Progenitor cell of endocrine pancreas (in vitro differentiated cells): ENCODE data around the gene TADA2A. TPM values are rescaled to one million over a fixed set of nuclear protein-coding genes. Genes with fewer than 3 reads are reported as not detected.
A peak's percentile ranks its signal among the peaks of the same experiment; 100 is the strongest.

Experiments used
- DNase-seq: peaks from one replicate; pipeline ENCODE4 v3.0.0; 2021; ENCODE audit warnings: low spot score; ENCODE audit not compliant: unreplicated experiment
- H3K27ac Mint-ChIP-seq: 2 replicates; pipeline ENCODE4 v1.8.0; 2021; ENCODE audit warnings: mild to moderate bottlenecking, moderate library complexity, mixed read lengths
- H3K27me3 Mint-ChIP-seq: 2 replicates; pipeline ENCODE4 v1.8.0; 2021; ENCODE audit warnings: mixed read lengths
- H3K36me3 Mint-ChIP-seq: 2 replicates; pipeline ENCODE4 v1.8.0; 2022; ENCODE audit warnings: mixed read lengths; ENCODE audit not compliant: insufficient read depth
- H3K4me1 Mint-ChIP-seq: 2 replicates; pipeline ENCODE4 v1.8.0; 2021; ENCODE audit warnings: low read depth, mixed read lengths
- H3K4me3 Mint-ChIP-seq: 2 replicates; pipeline ENCODE4 v1.8.0; 2021; ENCODE audit warnings: low read depth, mild to moderate bottlenecking, moderate library complexity, mixed read lengths
- H3K9me3 Mint-ChIP-seq: 2 replicates; pipeline ENCODE4 v1.8.0; 2021; ENCODE audit warnings: low read depth, mixed read lengths
- CTCF ChIP-seq: fragments of 200-600 bp; sonication (generic); IDR thresholded peaks from one replicate; pipeline ENCODE4 v1.5.0; 2021; ENCODE audit warnings: antibody characterized with exemption, mild to moderate bottlenecking; ENCODE audit not compliant: unreplicated experiment
- total RNA-seq: library from RNA; stranded (reverse); gene quantifications from 2 replicates; pipeline ENCODE4 v1.2.1, GENCODE V29; 2021

Gene TADA2A
- total RNA-seq, 1 donor from 2014 or later = 31.5 TPM

GRCh38 chr17:37512442-37513068 lies 105.9 kb downstream of the TADA2A start:
- peaks cover 11% of the 10 kb centered on the region for H3K36me3 Mint-ChIP-seq
- no peaks in the 10 kb centered on the region for H3K9me3 Mint-ChIP-seq
- no peak for TF ChIP-seq CTCF
- DNase-seq = no peak
- peaks cover 6% of the 10 kb centered on the region for H3K4me1 Mint-ChIP-seq
- no peaks in the 10 kb centered on the region for H3K27me3 Mint-ChIP-seq
- no peak overlapping the region for H3K4me3 Mint-ChIP-seq
- H3K27ac Mint-ChIP-seq = peak overlapping the region; percentile 27

GRCh38 chr17:37513711-37514110 lies 107.0 kb downstream of the TADA2A start:
- no peaks in the 10 kb centered on the region for H3K9me3 Mint-ChIP-seq
- no peaks in the 10 kb centered on the region for H3K27me3 Mint-ChIP-seq
- no peak for DNase-seq
- H3K4me1 Mint-ChIP-seq = peaks cover 6% of the 10 kb centered on the region
- H3K4me3 Mint-ChIP-seq = no peak overlapping the region
- peaks cover 19% of the 10 kb centered on the region for H3K36me3 Mint-ChIP-seq
- H3K27ac Mint-ChIP-seq = peak overlapping the region; percentile 41
- TF ChIP-seq CTCF = no peak

GRCh38 chr17:37516127-37516571 lies 109.5 kb downstream of the TADA2A start:
- peak overlapping the region; percentile 31 for H3K27ac Mint-ChIP-seq
- DNase-seq = no peak
- H3K27me3 Mint-ChIP-seq = no peaks in the 10 kb centered on the region
- no peak overlapping the region for H3K4me3 Mint-ChIP-seq
- peaks cover 15% of the 10 kb centered on the region for H3K36me3 Mint-ChIP-seq
- TF ChIP-seq CTCF = no peak
- H3K4me1 Mint-ChIP-seq = peaks cover 6% of the 10 kb centered on the region
- H3K9me3 Mint-ChIP-seq = no peaks in the 10 kb centered on the region

GRCh38 chr17:37517881-37518280 lies 111.2 kb downstream of the TADA2A start:
- H3K36me3 Mint-ChIP-seq = peaks cover 11% of the 10 kb centered on the region
- no peak overlapping the region for H3K4me3 Mint-ChIP-seq
- no peak overlapping the region for H3K27ac Mint-ChIP-seq
- H3K27me3 Mint-ChIP-seq = no peaks in the 10 kb centered on the region
- H3K9me3 Mint-ChIP-seq = no peaks in the 10 kb centered on the region
- H3K4me1 Mint-ChIP-seq = peaks cover 6% of the 10 kb centered on the region
- no peak for TF ChIP-seq CTCF
- DNase-seq = no peak

GRCh38 chr17:37518826-37519225 lies 112.1 kb downstream of the TADA2A start:
- Mint-ChIP-seq H3K4me3 (no peak overlapping the region), H3K4me1 (peaks cover 2% of the 10 kb centered on the region), H3K9me3 (no peaks in the 10 kb centered on the region), H3K27me3 (no peaks in the 10 kb centered on the region), H3K27ac (peak overlapping the region; percentile 2), H3K36me3 (peaks cover 15% of the 10 kb centered on the region)
- no peak for DNase-seq
- no peak for TF ChIP-seq CTCF
